ENCODE results near the gene PCDHGC3.
A peak's percentile ranks its signal among the peaks of the same experiment; 100 is the strongest.
"Not testable (repeated sequence)": the region's sequence is repeated elsewhere in the genome, so short reads cannot be mapped to it uniquely, and the experiment has no call there.

PCDHGC3 gene

GRCh38 chr5:141475625-141476131 lies at the start of gene PCDHGC3:
PCDHGC3 (plus strand) TSS chr5:141475966; CDS start chr5:141476117, 151 bp downstream.
- TF ChIP-seq, protein P1, sequence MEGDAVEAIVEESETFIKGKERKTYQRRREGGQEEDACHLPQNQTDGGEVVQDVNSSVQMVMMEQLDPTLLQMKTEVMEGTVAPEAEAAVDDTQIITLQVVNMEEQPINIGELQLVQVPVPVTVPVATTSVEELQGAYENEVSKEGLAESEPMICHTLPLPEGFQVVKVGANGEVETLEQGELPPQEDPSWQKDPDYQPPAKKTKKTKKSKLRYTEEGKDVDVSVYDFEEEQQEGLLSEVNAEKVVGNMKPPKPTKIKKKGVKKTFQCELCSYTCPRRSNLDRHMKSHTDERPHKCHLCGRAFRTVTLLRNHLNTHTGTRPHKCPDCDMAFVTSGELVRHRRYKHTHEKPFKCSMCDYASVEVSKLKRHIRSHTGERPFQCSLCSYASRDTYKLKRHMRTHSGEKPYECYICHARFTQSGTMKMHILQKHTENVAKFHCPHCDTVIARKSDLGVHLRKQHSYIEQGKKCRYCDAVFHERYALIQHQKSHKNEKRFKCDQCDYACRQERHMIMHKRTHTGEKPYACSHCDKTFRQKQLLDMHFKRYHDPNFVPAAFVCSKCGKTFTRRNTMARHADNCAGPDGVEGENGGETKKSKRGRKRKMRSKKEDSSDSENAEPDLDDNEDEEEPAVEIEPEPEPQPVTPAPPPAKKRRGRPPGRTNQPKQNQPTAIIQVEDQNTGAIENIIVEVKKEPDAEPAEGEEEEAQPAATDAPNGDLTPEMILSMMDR (IDR thresholded peaks at IDR 0.05; ENCODE audit: low read depth, low read length), result peak; percentile 36; the same call in 1 of the 2 replicates
- Histone ChIP-seq H3K36me3 (no peaks in the 10 kb centered on the region), H3K27me3 (ENCODE audit: insufficient read depth, low read depth, severe bottlenecking) (no peaks in the 10 kb centered on the region), H3K27ac (no peak within 1 kb of the TSS), H3K4me3 (ENCODE audit: low read depth, low read length) (peak within 1 kb of the TSS; percentile 58), H3K9me3 (ENCODE audit: severe bottlenecking) (peaks cover 6% of the 10 kb centered on the region)
- peak; percentile 80 for DNase-seq

GRCh38 chr5:141427783-141428426 lies 47.9 kb upstream of the PCDHGC3 start:
- DNase-seq, result no peak
- Histone ChIP-seq H3K27me3 (ENCODE audit: insufficient read depth, low read depth, severe bottlenecking) (no peaks in the 10 kb centered on the region), H3K36me3 (no peaks in the 10 kb centered on the region), H3K27ac (no peak overlapping the region), H3K4me3 (ENCODE audit: low read depth, low read length) (no peak overlapping the region), H3K9me3 (ENCODE audit: severe bottlenecking) (peaks cover 6% of the 10 kb centered on the region)
- TF ChIP-seq, protein P1 (IDR thresholded peaks at IDR 0.05; ENCODE audit: low read depth, low read length), result 0 out of 2 replicates have a peak, but pooled peaks have one; percentile 1

DNA sequence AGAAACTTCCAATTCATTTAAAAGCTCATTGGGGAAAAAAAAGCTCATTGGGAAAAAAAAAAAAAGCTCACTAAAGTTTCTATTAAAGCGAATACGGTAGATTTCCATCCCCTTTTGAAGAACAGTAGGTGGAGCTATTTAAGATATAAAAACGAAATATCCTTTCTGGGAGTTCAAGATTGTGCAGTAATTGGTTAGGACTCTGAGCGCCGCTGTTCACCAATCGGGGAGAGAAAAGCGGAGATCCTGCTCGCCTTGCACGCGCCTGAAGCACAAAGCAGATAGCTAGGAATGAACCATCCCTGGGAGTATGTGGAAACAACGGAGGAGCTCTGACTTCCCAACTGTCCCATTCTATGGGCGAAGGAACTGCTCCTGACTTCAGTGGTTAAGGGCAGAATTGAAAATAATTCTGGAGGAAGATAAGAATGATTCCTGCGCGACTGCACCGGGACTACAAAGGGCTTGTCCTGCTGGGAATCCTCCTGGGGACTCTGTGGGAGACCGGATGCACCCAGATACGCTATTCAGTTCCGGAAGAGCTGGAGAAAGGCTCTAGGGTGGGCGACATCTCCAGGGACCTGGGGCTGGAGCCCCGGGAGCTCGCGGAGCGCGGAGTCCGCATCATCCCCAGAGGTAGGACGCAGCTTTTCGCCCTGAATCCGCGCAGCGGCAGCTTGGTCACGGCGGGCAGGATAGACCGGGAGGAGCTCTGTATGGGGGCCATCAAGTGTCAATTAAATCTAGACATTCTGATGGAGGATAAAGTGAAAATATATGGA lies 45.2 kb upstream of the PCDHGC3 start, which contains the start of gene PCDHGA12:
Gene PCDHGA12, plus strand, starts transcription at position 176 of the 782 bp plus-strand sequence. Its CDS starts 253 bp downstream, at position 429.
- DNase-seq, result no peak
- Histone ChIP-seq H3K27me3 (ENCODE audit: insufficient read depth, low read depth, severe bottlenecking) (no peaks in the 10 kb centered on the region), H3K9me3 (ENCODE audit: severe bottlenecking) (peaks cover 6% of the 10 kb centered on the region), H3K4me3 (ENCODE audit: low read depth, low read length) (no peak within 1 kb of the TSS), H3K36me3 (no peaks in the 10 kb centered on the region), H3K27ac (no peak within 1 kb of the TSS)
- TF ChIP-seq, protein P1 (IDR thresholded peaks at IDR 0.05; ENCODE audit: low read depth, low read length), result no peak

DNA sequence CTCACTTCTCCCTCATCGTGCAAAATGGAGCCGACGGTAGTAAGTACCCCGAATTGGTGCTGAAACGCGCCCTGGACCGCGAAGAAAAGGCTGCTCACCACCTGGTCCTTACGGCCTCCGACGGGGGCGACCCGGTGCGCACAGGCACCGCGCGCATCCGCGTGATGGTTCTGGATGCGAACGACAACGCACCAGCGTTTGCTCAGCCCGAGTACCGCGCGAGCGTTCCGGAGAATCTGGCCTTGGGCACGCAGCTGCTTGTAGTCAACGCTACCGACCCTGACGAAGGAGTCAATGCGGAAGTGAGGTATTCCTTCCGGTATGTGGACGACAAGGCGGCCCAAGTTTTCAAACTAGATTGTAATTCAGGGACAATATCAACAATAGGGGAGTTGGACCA lies 44.5 kb upstream of the PCDHGC3 start:
- no peaks in the 10 kb centered on the region for H3K36me3 ChIP-seq
- no peak for DNase-seq
- TF ChIP-seq, protein P1 (IDR thresholded peaks at IDR 0.05; ENCODE audit: low read depth, low read length), result no peak
- H3K9me3 ChIP-seq (ENCODE audit: severe bottlenecking), result peaks cover 6% of the 10 kb centered on the region
- H3K27ac ChIP-seq, result no peak overlapping the region
- no peak overlapping the region for H3K4me3 ChIP-seq (ENCODE audit: low read depth, low read length)
- no peaks in the 10 kb centered on the region for H3K27me3 ChIP-seq (ENCODE audit: insufficient read depth, low read depth, severe bottlenecking)

GRCh38 chr5:141432308-141432707 lies 43.5 kb upstream of the PCDHGC3 start:
- not testable (repeated sequence) for DNase-seq; H3K4me3 ChIP-seq (ENCODE audit: low read depth, low read length); H3K27me3 ChIP-seq (ENCODE audit: insufficient read depth, low read depth, severe bottlenecking); H3K36me3 ChIP-seq; H3K9me3 ChIP-seq (ENCODE audit: severe bottlenecking); H3K27ac ChIP-seq

GRCh38 chr5:141432726-141433125 lies 43.0 kb upstream of the PCDHGC3 start:
- not testable (repeated sequence) for DNase-seq; H3K27ac ChIP-seq; H3K4me3 ChIP-seq (ENCODE audit: low read depth, low read length); H3K36me3 ChIP-seq; H3K27me3 ChIP-seq (ENCODE audit: insufficient read depth, low read depth, severe bottlenecking); H3K9me3 ChIP-seq (ENCODE audit: severe bottlenecking)

Measured in WERI-Rb-1 (cell line).